K562 (cell line): ENCODE data around the gene THSD8. TPM values are rescaled to one million over a fixed set of nuclear protein-coding genes. Genes with fewer than 3 reads are reported as not detected.

Experiments used
- ARID1B ChIP-seq: fragments of 450-650 bp; IDR thresholded peaks from 2 replicates; pipeline ENCODE4 v1.6.1; 2016; ENCODE audit warnings: antibody characterized with exemption, mild to moderate bottlenecking, inconsistent platforms
- CBX2 ChIP-seq: fragments of 200-600 bp; sonication (generic); IDR thresholded peaks from one replicate; pipeline ENCODE4 v1.6.1; 2012; ENCODE audit warnings: mild to moderate bottlenecking, low read length, inconsistent platforms; ENCODE audit not compliant: insufficient read depth, poor library complexity, severe bottlenecking
- CBX8 ChIP-seq: fragments of 200-600 bp; sonication (generic); IDR thresholded peaks from 2 replicates; pipeline ENCODE4 v1.6.1; 2012; ENCODE audit warnings: borderline replicate concordance, mixed run types, low read depth, mild to moderate bottlenecking, moderate library complexity, mixed read lengths, low read length, control low read depth, inconsistent platforms; ENCODE audit not compliant: poor library complexity, severe bottlenecking; ENCODE audit errors: extremely low read depth
- DIDO1 ChIP-seq: fragments of 450-650 bp; IDR thresholded peaks from 2 replicates; pipeline ENCODE4 v1.6.1; 2016; ENCODE audit warnings: low read depth, missing biosample characterization, missing genetic modification characterization
- EGR1 ChIP-seq: fragments of 450-650 bp; conservative IDR thresholded peaks from 2 replicates; pipeline ENCODE4 v1.6.1; 2017; ENCODE audit warnings: mild to moderate bottlenecking
- GATAD2A ChIP-seq: fragments of 450-650 bp; IDR thresholded peaks from 2 replicates; pipeline ENCODE4 v1.6.1; 2017
- MECOM ChIP-seq: fragments of 250-450 bp; sonication (Bioruptor Pico); IDR thresholded peaks from 2 replicates; pipeline ENCODE4 v1.8.0; 2022; ENCODE audit warnings: inconsistent platforms
- NR4A1 ChIP-seq, 2 experiments: fragments of 250-450 bp in 1 of 2; fragments of 450-650 bp in 1 of 2; sonication (Bioruptor Pico) in 1 of 2; IDR thresholded peaks; 2 replicates each; pipeline versions ENCODE4 v1.4.0 to v1.6.1; 2016 to 2020; ENCODE audit warnings: mild to moderate bottlenecking in 2 of 2, missing compliant biosample characterization in 1 of 2, missing genetic modification characterization in 1 of 2, moderate library complexity in 1 of 2
- TAF15 ChIP-seq: fragments of 200-400 bp; formaldehyde crosslinking; IDR thresholded peaks from 2 replicates; pipeline ENCODE4 v1.6.1; 2017; ENCODE audit warnings: mild to moderate bottlenecking, low read depth, low read length, moderate library complexity
- THRA ChIP-seq: fragments of 450-650 bp; IDR thresholded peaks from 2 replicates; pipeline ENCODE4 v1.6.1; 2017; ENCODE audit warnings: mild to moderate bottlenecking, moderate library complexity
- XRCC5 ChIP-seq: fragments of 200-400 bp; formaldehyde crosslinking; IDR thresholded peaks from 2 replicates; pipeline ENCODE4 v1.6.1; 2017; ENCODE audit warnings: low read depth, mild to moderate bottlenecking, low read length
- ZNF143 ChIP-seq: sonication (generic); formaldehyde crosslinking; IDR thresholded peaks from 2 replicates; pipeline ENCODE4 v1.9.0; 2022; ENCODE audit warnings: mild to moderate bottlenecking, missing genetic modification reagents
- ZNF146 ChIP-seq: IDR thresholded peaks from one replicate; pipeline ENCODE4 v1.6.1; 2018; ENCODE audit warnings: missing compliant biosample characterization; ENCODE audit not compliant: unreplicated experiment
- ZNF3 ChIP-seq: fragments of 250-450 bp; sonication (Bioruptor Pico); IDR thresholded peaks from 2 replicates; pipeline ENCODE4 v1.5.0; 2021; ENCODE audit warnings: mild to moderate bottlenecking, moderate library complexity
- ZNF518B ChIP-seq: fragments of 250-450 bp; sonication (Bioruptor Pico); IDR thresholded peaks from 2 replicates; pipeline ENCODE4 v1.5.0; 2021; ENCODE audit warnings: mild to moderate bottlenecking, moderate library complexity
- ZNF551 ChIP-seq: fragments of 250-450 bp; sonication (Bioruptor Pico); IDR thresholded peaks from 2 replicates; pipeline ENCODE4 v1.5.0; 2021; ENCODE audit warnings: mild to moderate bottlenecking, moderate library complexity
- ZNF586 ChIP-seq: fragments of 450-650 bp; formaldehyde crosslinking; conservative IDR thresholded peaks from 2 replicates; pipeline ENCODE4 v1.4.0; 2020; ENCODE audit warnings: mild to moderate bottlenecking, moderate library complexity
- polyA plus RNA-seq, 8 experiments: library from polyadenylated mRNA; depleted of rRNA in 4 of 8; stranded (reverse) in 5 of 8; unstranded in 3 of 8; fragments of >200 nt; fragmentation: Nextera tagmentation in 2 of 8; fragmentation: Illumina TruSeq in 1 of 8; extraction: Ambion mirVana in 2 of 8; extraction: Trizol in 1 of 8; gene quantifications; 2 replicates each; pipeline versions ENCODE4 v1.2.1 to v1.2.3, GENCODE V29; 2011 to 2014; ENCODE audit warnings: inconsistent platforms in 1 of 8, missing spikeins in 1 of 8
- total RNA-seq, 7 experiments: library from RNA; depleted of rRNA in 6 of 7; stranded (reverse); fragments of >200 nt in 6 of 7; fragmentation: Illumina TruSeq in 2 of 7; extraction: Trizol in 2 of 7; gene quantifications; 2 replicates each; pipeline versions ENCODE4 v1.2.1 to v1.2.3, GENCODE V29; 2011 to 2021; ENCODE audit warnings: low replicate concordance in 1 of 7
- TF ChIP-seq, protein P1 (sequence below): sonication (generic); formaldehyde crosslinking; IDR thresholded peaks from 2 replicates; pipeline ENCODE4 v1.8.0; 2022; ENCODE audit warnings: missing genetic modification reagents, mild to moderate bottlenecking, moderate library complexity, borderline replicate concordance
- TF ChIP-seq, protein P2 (sequence below): fragments of 200-800 bp; sonication (Bioruptor generic); IDR thresholded peaks from 2 replicates; pipeline ENCODE4 v1.6.1; 2017; ENCODE audit warnings: missing genetic modification characterization, missing compliant biosample characterization

THSD8 gene
- total and polyA plus RNA-seq, 9 of the 15 experiments (the other 6 are each of a cell fraction or from before 2014, with no cell fraction given), result 8.4 to 42.4 (median 19.9) TPM; not detected in 2

GRCh38 chr19:12796146-12797071, 5.5 kb upstream of the THSD8 start (continued):
- TF ChIP-seq CBX2 (no peak), ZNF3 (CRISPR knock-in tag) (no peak), NR4A1 (CRISPR knock-in tag; IDR thresholded peaks at IDR 0.05) (0 out of 2 replicates have a peak, but pooled peaks have one; percentile 57), NR4A1 (tag; IDR thresholded peaks at IDR 0.05) (no peak), EGR1 (no peak), ZNF146 (CRISPR knock-in tag) (no peak), DIDO1 (tag) (no peak), THRA (no peak), GATAD2A (no peak), ZNF551 (CRISPR knock-in tag) (no peak), ZNF143 (CRISPR knock-in tag) (0 out of 2 replicates have a peak, but pooled peaks have one; percentile 24), TAF15 (no peak), XRCC5 (peak; percentile 86), ZNF586 (CRISPR knock-in tag) (no peak), ARID1B (no peak; the same call in 1 of the 2 replicates), CBX8 (no peak), MECOM (CRISPR knock-in tag) (no peak), ZNF518B (no peak)
- TF ChIP-seq, protein P1, sequence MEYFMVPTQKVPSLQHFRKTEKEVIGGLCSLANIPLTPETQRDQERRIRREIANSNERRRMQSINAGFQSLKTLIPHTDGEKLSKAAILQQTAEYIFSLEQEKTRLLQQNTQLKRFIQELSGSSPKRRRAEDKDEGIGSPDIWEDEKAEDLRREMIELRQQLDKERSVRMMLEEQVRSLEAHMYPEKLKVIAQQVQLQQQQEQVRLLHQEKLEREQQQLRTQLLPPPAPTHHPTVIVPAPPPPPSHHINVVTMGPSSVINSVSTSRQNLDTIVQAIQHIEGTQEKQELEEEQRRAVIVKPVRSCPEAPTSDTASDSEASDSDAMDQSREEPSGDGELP, result peak; percentile 69; the same call in 1 of the 2 replicates
- TF ChIP-seq, protein P2, sequence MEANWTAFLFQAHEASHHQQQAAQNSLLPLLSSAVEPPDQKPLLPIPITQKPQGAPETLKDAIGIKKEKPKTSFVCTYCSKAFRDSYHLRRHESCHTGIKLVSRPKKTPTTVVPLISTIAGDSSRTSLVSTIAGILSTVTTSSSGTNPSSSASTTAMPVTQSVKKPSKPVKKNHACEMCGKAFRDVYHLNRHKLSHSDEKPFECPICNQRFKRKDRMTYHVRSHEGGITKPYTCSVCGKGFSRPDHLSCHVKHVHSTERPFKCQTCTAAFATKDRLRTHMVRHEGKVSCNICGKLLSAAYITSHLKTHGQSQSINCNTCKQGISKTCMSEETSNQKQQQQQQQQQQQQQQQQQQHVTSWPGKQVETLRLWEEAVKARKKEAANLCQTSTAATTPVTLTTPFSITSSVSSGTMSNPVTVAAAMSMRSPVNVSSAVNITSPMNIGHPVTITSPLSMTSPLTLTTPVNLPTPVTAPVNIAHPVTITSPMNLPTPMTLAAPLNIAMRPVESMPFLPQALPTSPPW (CRISPR knock-in tag), result 0 out of 2 replicates have a peak, but pooled peaks have one; percentile 47
